Hypothalamus (tissue), 51 donors: ENCODE measurements around the gene TADA3.

Experiments used
- DNase-seq, 51 donors: peaks; one replicate each; lab custom pipeline; 2025; lab: John Stamatoyannopoulos, UW

TADA3 gene

DNA sequence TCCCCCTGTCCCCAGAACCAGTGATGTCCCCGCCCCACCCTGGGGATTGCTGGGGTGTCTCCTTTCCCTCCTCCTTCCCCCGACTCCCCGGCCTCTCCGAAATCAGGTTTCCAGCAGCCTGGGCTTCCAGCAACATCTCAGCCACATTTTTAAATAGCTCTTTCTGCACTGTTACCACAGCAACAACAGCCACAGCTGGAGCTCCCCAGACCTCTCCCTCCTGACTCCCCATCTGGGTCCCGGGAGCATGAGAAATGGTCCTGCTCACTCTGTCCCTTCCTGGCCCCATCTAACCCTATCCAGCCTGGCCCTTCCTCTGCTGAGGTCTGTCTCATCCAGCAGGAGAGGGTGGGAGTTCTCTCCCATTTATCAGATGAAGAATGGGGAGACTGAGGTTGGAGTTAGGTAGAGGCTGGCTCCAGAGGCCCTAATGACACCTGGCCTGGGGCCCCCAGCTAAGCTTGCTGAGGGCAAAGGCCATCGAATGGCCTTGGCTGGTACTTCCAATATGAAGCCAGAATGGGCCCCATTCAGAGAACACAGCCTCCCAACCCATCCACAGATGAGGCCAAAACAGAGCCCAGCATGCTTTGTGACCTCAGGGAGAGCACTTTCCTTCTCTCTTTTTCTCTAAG lies 24.0 kb downstream of the TADA3 start:
- DNase-seq: peak in 1 of 51 donors; percentile 17

DNA sequence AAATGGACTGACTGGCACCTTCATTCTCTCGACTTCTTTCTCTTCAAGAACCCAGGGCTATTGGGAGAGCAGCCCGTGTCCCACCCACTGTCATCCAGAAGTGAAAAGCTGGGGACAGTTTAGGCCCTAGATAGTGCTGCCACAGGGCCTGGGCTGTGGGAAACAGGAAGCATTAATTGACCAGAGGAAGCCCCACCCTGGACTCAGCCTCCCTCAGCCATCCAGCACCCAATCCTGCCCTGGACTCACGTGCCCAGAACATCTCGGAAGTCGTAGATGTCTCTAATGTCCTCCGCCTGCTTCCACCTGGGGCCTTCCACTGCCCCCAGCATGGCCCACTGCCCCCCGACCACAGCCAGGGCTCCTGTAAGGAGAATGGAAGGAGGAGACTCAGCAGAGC lies 24.9 kb downstream of the TADA3 start:
- DNase-seq: no peak

DNA sequence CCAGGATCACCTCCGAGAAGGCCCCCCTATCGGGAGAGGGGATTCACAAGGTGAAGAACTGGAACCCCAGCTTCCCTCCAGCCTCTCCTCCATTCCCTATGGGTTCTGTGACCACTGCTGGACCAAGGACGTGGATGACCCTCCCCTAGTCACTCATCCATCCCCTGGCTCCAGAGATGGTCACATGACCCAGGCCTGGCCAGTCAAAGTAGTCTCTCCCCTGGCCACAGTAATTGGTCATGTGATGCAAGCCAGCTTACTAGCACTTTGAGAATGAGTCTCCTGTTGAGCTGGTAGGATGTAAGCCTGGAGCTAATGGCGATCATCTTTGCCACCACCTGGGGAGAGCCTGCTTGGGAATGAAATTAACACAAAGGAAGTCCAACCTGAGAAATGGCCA lies 26.4 kb downstream of the TADA3 start:
- no peak for DNase-seq

DNA sequence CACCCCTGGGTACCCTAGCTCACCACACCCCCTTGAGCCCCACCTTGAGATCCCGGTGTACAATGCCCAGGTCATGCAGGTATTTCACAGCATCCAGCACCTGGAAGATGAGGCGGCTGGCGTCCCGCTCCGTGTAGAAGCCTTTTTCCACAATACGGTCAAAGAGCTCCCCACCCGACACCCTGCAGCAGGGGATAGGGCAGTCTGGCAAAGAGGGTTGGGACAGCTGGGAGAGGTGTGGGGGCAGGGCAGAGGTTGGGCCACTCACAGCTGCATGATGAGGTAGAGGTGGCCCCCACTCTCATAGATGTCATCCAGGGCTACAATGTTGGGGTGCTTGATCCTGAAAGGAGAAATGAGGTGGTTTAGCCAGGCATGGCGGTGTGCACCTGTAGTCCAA lies 29.4 kb downstream of the TADA3 start:
- DNase-seq: no peak

GRCh38 chr3:9761919-9762318 lies 30.4 kb downstream of the TADA3 start:
- DNase-seq: no peak

GRCh38 chr3:9760779-9761505 lies 31.3 kb downstream of the TADA3 start:
- DNase-seq: no peak

DNA sequence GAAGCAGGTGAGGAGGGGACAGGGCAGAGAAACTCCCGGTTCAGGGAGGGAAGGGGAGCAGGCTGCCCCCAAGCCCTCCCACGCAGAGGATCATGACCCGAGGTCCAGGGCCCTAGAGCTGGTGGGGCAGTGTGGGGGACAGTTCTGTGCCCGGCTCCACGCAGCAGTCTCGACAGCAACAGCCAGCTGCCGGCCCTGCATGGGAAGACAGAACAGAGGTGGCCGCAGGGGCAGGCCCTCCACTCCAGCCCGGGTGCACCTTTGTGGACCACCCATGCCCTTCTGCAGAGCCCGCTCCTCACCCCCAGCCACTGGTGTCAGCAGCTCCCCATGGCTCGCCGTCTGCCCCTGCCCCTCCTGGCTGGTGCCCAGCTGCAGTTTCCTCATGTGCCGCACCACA lies 34.8 kb downstream of the TADA3 start:
- DNase-seq: no peak

GRCh38 chr3:9754678-9755077 lies 37.6 kb downstream of the TADA3 start:
- no peak for DNase-seq

DNA sequence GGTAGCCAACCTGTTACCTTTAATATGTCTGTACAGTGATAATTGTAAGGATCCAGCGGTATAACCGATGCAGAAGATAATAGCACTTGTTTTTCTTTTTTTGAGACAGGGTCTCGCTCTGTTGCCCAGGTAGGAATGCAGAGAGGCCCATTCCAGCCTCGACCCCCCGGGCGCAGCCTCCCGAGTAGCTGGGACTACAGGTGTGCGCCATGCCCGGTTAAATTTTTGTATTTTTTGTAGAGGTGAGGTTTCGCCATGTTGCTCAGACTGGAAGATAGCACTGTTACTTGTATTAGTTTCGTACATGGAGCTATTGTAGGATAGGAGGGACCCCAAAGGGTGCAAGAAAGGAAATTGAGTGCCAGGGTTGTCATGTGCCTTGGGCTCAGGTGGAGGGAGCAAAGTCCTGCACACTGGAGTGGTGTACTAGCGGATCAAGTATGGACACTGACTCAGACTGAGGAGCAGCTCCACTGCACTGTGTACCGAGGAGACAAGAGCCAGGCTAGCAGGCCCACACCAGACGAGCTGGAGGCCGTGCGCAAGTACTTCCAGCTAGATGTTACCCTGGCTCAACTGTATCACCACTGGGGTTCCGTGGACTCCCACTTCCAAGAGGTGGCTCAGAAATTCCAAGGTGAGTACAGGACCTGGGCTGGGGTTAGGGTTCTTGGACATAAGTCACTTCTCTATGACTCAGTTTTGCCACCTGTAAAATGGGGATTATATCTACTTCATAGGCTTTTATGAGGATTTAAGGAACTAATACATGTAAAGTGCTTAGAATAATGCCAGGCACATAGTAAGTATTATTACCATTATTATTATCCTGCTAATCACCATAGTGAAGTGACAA lies 41.5 kb downstream of the TADA3 start:
- DNase-seq: no peak

GRCh38 chr3:9749645-9750555 lies 42.4 kb downstream of the TADA3 start, which contains the start of gene OGG1:
Gene OGG1 (plus strand): TSS chr3:9749952. CDS start chr3:9750287, 335 bp downstream.
- peak; percentile 69 to 98 (median 94) for DNase-seq

DNA sequence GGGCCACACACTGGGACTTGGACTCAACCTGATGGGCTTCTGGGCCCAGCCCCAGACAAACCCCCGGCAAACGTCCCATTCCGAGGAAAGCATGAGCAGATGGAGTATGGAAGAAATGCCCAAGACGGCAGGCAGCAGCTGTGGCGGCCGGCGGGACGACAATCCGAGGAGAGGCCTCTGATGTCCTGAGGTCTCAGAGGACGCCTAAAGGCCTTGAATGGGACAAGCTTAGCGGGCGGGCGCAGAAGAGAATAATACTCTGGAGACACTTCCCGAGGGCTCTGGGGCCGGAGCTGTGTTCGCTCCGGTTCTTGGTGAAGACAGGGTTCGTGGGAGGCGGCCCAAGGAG lies 43.0 kb downstream of the TADA3 start:
- no peak for DNase-seq

DNA sequence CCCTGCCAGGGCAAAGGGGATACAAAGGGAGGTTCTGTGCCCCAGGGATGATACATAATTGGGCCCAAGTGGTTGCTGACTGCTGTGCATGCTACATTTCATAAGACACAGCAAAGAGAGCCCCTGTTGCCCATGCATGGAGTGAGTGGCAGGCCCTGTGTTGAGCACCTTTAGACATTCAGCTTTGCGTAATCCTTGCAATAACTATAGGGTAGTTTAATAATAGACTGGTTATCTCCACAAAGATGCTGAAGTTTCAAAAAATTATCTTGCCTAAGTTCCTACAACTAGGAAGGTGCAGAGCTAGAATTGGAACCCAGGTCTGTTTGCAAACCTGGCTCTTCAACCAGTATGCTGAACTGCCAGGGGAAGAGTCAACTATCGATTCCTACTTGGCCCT lies 44.2 kb downstream of the TADA3 start:
- no peak for DNase-seq

DNA sequence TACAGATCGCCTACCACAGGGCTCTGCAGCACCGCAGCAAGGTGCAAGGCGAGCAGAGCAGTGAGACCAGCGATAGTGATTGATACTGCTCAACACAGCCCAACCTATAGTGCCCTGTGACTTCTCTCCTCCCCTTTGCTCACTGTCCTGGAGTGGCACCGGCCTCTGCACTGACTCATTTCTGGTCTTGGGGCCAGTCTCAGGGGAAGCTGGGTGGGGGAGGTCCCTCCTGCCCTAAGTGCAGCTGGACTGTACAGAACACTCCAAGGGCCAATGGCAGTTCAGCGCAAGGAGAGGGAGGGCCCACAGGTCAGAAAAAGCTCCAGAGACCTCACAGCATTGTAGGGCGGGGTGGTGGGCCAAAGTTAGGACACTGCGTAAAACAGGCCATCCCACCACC lies 45.0 kb downstream of the TADA3 start:
- no peak for DNase-seq

- peak in 1 of 51 donors; percentile 35 for DNase-seq
These were observed 45.9 kb downstream of the TADA3 start for GRCh38 chr3:9746330-9746729.

- DNase-seq: no peak
These were observed 46.8 kb downstream of the TADA3 start for GRCh38 chr3:9745521-9745920.

GRCh38 chr3:9744162-9744561 lies 48.1 kb downstream of the TADA3 start:
- no peak for DNase-seq

GRCh38 chr3:9743548-9743947 lies 48.7 kb downstream of the TADA3 start:
- DNase-seq: no peak

DNA sequence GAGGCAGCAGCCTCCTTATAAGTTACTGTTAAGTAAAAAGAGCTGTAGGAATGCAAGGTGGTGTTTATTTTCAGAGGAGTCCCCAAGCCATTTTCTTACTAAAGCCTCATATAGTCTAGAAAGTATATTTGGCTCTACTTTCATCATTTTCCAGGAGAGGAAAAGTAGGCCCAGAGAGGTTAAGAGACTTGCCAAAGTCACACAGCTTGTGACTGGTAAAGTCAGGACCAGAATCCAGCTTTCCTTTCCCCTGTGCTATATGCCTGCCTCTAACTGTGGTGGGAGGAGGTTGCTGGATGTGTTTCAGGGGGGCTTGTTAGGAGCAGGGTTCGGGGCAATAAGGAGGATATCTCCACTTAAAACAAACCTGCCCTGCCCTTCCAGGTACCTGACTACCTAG lies 49.7 kb downstream of the TADA3 start:
- DNase-seq: no peak

GRCh38 chr3:9739181-9739580 lies 53.1 kb downstream of the TADA3 start:
- DNase-seq: no peak

DNA sequence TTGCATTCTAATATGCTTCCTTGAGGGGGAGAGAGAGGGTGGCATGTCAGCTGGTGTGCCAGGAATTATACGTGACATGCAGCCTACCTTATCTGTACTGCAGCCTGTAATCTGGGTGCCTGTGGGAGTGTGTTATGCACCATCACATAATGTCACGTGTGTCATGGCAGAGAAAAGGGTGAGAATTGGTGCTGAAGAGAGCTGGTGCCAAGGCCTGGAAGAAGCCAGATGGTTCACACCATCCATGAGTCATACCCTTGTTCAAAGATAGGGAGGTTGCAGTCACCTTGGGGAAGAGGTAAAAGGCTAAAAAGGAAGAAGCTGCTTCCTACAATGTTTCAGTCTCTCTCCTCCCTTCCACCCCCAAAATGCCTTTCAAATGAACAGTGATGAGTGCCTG lies 55.4 kb downstream of the TADA3 start:
- DNase-seq: peak in 2 of 51 donors; percentile 38 to 41

DNA sequence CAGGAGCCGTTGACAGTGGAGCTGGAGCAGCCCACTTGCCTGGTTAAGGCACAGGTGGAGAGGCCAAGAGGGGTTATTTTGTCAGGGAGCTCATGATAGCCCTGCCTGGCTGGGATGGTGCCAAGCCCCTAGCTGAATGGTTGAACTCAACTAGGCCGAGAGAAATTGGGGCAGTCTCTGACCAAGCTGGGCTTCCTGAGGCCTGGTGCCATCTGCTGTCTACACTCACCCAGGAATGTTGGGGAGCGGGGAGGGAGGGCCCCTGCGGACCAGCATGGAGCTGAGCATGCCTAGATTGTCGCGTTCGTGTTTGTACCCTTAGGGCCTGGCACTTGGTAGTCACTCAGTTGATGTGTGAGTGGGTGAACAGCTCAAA lies 59.5 kb downstream of the TADA3 start:
- DNase-seq: peak in 2 of 51 donors; percentile 6 to 26
